Stimulated activated CD8-positive, alpha-beta memory T cell treated with anti-CD3 and anti-CD28 coated beads, Interleukin-7, amount 100 ng/mL, for 1 hour (primary cell): Measurements from ENCODE around the gene NR6A1.

Experiments used
- DNase-seq, 2 donors: peaks; one replicate each; pipeline ENCODE4 v3.0.0-alpha.2; 2020; ENCODE audit warnings: low read depth in 2 of 2

Gene NR6A1

DNA sequence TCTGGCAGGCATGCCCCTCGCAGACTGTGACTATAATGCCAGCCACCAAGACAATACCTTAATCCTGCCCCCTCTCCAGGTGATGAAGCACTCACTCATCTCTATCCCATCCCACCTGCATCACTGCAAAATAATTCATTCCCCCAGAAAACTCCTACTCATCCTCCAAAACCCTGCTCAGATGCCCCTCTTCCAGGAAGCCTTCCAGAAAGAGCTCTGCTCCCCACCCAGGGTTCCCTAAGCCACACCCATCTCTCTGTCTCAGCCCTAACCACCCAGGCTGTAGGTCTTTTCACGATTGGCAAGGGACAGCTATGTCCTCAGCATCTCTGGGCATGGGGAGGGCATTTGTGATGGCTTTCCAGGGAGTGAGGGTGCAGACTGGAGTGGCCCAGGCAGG is 281.1 kb downstream of the NR6A1 start:
- no peak for DNase-seq

DNA sequence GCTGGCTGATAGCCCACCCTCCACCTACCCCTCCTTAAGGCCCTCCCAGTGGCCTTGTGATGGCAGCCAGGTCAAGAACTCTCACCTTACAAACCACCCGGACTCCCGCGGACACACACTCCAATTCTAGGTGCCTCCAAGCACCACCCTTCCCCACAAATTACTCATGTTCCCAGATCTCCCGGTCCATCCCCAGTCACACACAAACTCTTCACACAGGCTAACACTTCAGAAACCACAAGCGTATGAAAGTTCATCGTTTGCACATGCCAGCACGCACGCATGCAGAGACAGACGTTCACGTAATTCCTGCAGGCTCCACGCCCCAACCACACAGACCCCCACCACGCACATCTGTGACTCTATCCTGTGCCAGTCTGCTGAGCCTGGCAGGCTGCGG is 281.9 kb downstream of the NR6A1 start:
- no peak for DNase-seq

DNA sequence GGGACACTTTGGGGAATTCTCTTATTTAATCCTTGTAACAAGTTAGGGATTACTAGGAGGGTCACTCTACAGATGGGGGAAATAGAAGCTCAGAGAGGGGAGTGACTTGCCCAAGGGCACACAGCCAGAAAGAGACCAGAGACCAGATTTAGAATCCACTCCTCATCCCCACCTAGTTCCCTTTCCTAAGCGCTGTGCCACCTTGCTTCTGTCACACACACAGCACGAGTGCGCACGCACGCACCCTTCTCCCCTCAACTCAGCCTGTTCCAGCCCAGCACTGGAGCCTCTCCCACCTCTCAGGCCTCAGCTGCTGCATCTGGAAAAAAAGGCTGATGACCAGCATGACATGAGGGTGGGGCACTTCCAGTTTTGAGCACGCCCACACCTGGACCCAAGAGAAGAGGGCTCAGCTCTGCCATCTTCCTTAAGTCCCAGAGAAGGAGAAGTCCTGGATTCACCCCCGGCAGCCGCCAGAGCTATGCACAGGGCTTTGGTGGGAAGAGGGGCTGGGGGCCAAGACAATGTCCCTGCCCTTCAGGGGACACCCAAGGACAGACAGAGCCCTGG is 282.4 kb downstream of the NR6A1 start:
- DNase-seq, result no peak

DNA sequence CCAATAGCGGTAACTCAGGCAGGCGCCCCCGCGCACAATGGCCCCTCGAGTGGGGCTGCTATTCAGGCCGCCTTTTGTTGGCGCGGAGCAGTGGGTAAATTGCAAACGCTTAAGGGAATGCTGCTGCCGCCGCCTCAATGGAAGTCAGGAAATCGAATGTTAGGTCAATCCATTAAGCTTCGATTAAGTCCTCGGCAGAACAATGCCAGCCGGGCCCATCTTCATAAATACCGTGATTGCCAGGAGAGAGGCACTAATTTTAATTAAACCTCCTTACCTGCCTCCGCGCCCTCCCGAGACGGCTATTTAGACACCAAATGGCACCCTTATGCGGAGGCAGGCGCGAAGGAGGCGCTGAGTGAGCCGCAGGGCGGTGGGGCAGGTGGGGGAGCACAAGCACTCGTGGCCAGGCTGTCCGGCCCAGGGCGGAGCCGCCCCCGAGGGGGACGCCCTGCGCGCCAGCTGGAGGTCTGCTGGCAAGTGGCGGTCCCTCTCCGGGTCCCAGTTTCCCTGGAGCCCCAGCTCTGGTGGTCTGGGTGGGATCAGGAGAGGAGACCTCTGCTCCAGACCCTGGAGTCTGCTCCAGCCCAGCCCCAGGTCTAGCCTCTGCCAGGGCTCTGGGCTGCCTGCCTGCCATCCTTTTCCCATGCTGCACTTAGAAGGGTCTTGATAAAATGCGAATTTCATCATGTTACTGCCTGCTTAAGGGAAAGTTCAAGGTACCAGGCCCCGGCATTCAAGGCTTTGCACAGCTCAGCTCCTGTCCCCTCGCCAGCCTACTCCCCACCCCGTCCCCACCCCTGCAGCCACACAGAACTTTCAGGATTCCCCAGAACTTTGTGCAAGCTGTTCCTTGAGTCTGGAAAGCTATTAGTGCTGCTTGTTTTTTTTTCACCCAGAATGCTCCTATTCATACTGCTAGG is 283.6 kb downstream of the NR6A1 start:
- DNase-seq, result no peak

DNA sequence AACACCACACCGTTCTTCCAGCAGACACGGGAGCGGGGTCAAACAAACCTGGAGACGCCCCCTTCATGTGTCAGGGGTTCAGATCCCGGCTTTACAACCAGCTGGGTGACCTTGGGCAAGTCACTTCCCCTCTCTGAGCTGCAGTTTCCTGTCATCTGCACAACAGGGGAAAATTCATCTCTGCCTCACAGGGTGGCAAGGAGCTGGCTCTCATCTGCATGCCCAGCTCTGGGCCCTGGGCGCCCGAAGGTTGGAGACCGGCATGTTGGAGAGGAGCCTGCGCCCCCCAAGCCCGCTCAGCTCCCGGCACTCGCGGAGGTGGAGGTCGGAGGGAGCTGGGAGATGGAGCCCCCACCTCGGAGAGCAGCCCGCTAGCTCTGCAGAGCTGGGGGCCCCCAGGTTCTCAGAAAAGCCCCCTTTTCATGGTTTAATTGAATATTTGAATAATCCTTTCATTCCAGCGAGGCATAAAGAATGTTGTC is 284.3 kb downstream of the NR6A1 start:
- DNase-seq, result no peak

DNA sequence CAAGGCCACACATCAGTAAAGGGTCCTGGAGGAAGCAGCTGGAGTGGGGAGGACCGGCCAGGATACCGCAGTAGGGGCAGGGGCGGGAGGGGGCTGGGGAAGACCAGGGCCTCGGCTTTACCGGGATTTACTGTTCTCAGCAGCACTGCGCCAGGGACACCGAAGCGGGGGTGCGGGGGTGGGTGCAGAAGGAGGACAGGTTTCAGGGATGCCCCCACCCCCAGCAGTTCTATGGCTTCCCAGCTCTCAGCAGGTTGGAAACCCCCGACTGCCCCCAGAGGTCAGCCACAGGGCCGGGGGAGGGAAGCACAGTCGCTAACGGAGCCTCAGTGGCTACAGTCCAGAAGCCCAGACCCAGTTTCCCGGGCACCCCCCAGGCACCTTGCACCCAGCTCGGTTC is 285.2 kb downstream of the NR6A1 start:
- DNase-seq, result no peak

DNA sequence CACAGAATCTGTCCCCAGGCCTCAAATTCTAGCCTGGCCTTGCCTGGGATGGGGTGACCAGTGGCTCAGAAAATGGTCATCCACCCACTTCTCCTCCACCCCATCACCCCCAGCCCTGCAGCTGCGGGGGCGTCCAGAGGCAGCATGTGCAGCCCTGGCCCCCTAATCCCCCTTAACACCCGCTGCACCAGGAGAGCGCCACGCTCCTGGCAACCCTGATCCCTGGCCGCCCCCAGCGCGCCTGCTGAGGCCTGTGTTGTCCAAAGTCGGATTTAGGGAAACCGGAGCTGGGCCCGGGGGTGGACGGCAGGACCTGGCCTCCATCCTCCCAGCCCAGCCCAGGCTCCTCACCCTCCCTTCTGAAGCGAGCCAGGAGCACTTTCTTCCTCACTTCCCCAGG is 285.9 kb downstream of the NR6A1 start:
- DNase-seq, result no peak

DNA sequence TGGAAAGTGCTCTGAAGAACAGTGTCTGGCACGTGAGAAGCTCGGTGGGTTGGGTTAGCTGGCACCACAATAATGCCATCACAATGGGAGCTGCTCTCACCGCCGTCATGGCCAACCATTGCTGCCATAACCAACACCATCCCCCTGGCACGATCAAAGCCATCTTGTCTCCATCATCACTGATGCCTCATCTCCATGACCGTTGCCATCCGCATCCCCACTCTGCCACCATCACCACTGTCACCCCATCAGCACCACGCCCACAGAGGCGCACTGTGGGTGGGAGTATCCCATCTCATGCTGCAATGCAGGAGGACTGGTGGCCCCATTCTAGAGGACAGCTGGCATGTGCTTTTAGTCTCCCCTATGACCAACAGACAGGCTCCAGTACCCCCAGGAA is 287.6 kb downstream of the NR6A1 start:
- no peak for DNase-seq

DNA sequence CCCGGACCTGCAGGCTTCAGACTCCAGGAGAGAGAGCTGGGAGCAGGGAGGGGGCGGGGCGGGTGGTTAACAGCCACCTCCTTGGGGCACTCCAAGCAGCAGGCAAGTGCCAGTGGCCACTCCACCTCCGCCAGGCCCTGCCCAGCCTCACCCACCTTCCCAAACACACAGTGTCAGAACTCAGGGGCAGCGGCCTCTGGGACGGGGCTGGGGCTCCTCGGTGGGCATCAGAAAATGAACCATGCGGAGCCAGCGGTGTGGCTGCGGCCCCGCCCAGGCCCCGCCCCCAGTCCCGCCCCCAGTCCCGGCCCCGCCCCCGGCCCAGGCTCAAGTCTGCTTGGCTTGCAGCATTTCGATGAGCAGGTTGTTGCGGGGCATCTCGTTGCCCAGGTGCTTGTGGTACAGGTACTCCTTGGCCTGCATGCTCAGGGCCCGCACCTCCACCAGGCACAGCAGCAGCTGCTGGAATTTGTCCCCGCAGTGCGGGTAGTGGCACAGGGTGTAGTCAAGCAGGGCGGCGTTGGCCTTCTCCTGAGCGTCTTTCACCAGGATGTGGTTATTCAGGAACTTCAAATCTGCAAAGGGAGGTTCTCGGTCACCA is 288.6 kb downstream of the NR6A1 start:
- DNase-seq, result no peak

DNA sequence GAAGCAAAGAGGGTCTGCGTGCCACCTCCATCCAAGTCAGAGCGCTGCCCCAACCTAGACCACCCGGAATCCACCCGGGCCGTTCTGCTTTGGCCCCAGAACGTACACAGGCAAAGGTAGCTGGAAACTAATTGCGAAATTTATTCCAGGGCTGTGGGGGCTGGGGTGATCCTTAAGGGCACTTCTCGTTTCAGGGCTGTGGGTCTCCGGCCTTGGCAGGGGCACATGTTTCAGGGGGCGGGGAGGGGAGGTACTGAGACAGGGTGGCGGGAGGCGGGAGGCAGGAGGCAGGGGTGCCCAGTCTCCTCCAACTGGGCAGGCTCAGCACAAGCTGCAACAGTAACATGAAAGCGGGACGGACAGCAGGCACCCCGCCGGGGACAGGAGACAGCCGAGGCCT is 290.0 kb downstream of the NR6A1 start:
- DNase-seq, result no peak

DNA sequence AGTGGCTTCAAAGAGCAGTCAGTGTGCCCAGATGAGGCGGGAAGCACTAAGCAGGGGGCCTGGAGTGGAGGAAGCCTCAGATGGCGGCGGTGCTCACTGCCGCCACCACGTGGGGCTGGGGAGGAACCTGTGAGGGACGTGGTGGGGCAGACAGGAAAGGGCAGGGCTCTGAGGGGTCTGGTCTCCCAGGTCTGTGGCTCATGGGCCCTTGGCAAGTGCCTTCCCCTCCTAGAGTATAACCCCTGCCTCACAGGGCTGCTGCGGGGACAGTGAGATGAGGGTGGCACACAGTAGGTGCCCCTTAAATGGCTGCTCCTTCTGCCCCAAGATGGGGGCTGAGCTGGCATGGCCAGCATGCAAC is 290.5 kb downstream of the NR6A1 start:
- no peak for DNase-seq

DNA sequence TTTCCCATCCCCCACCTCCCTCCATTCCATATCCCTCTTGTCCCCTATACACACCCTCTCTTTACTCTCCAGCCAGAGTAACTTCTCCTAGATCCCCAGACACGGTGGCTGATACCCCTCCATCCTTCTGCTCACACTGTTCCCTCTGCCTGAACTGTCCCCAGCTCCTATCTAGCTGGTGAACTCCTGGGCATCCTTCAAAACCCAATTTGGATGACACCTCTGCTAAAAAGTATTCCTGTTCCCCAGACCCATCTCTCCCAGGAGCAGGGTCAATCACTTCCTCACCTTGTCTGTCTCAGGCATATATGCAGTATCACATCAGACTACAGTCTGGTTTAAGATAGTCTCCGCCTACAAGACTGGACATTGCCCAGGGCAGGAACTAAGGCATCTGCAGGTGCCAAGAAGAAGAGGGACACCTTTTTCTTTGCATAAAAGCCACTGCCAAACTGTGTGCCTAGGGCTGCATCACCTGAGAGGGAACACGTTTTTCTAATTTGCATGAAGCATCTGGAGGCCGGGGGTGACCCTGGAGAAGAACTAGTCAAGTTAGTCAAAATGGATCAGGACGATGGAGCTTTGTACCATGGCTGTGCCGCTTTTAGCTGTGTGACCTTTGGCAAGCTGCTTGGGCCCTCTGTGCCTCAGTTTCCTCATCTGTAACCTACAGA is 291.0 kb downstream of the NR6A1 start:
- DNase-seq, result no peak

DNA sequence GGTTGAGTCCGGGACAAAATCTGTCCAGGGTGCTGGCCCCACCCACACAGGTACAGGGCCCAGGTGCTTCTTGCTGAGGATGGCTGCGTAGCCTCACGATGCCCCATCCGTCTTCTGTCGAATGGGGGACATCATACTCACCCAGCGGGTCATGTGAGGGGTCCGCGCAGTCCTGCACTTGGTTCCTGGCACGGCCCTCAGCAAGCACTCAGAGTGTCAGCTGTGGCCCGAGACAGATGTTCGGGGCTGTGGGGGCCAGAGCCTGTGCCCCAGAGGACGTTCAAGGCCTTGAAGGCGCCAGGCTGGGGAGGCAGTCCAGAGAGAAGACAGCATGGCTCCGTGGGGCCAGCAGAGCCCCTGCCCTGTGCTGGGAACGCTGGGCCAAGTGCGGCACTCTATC is 291.7 kb downstream of the NR6A1 start:
- DNase-seq, result no peak

DNA sequence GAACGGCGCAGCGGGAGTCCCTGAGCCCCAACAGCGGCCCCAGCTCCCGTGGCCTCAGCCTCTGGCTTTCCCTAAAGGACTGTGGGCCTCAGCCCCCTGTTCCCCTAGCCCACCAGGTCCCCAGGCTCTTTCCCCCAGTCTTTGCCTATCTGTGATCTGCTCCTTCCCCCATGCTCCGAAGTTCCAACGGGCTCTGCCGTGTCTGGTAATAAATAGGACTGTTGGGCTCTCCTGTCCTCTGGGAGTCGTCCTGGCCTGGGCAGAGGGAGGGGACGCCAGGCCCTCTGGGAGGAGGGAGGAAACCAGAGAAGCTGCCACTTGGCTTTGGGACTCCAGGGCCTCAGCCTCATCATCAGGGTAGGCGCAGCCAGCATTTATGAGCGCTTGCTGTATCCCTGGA is 292.8 kb downstream of the NR6A1 start:
- DNase-seq, result no peak

DNA sequence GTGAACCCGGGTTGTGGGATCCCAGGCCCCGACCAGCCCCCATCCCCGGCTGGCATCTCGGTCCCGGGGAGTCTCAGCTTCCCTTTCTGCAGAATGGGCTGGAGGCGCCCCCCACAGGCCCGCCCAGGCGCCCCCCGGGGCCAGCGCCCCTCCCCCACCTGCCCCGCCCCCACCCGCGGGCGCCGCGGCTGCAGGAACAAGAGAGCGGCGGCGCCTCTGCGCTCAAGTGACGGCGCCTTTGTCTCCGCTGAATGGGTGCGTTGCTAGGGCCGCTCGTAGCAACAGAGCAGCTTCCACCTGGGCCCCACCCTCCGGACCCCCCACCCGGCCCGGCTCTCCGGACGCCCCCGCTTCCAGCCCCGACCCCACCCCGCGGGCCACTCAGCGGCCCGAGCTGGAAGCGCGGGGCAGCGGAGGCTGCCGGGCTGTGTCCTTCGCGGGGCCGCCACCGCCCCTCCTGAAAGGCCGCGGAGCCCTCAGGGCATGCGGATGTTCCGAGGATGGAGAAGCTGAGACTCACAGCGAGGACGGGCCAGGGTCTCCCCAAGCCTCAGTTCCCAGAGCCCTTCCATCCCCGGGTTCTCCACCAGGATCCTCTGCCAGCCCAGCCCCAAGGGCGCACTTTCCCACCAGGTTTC is 293.3 kb downstream of the NR6A1 start:
- no peak for DNase-seq

DNA sequence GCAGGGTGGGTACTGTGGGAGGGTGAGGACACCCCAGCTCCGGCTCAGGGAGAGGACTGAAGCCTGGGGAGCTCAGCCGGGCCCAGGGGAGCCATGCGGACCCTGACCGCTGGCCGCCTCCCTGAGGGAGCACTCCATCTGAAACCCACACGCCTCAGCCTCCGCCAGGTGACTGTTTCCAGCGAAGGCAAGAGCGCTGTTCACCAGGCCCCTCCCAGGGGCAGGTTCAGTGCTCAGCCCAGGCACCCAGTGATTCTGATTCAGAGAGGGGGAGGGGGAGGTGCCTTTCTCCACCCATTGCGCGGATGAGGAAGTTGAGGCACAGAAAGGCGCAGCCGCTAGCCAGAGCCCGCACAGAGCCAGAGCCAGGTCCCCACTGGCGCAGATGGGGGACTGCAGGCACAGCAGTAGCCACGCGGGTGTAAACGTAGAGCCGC is 293.9 kb downstream of the NR6A1 start:
- no peak for DNase-seq

DNA sequence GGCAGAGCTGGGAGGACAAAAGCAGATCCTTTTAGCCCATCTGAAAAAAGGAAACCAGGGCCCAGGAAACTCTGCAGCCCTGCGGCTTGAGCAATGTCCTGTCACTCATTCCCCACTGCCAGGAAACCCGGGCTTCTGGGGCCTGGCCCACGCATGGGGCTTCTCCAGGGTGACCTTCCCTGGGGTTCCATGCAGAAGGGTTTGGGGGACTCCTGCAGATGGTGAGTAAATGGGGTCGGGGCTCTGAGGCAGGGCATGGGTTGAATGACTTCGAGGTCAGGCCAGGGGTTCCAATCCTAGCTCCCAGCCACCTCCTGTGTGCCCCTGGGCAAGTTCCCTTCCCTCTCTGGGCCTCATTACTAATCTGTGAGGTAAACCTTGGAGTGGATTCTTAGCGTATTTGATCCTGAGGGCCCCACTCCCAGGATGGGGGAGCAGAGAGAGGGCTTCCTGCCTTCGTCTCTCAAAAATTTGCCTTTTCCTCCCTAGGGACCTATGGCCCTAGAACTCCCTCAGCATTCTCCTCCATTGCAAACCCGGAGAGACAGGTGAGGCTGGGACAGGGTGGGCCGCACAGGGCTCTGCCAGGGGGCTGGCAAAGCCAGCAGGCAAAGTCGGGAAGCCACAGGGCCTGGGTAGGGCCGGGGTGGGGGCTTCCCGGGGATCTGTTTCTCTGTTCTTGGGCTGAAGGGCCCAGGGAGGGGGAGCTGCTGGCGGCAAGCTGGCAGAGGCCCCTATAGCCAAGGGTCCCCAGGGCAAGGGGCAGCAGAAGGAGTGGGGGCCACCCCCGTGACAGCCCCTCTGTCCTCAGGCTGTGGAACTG is 295.0 kb downstream of the NR6A1 start:
- no peak for DNase-seq

DNA sequence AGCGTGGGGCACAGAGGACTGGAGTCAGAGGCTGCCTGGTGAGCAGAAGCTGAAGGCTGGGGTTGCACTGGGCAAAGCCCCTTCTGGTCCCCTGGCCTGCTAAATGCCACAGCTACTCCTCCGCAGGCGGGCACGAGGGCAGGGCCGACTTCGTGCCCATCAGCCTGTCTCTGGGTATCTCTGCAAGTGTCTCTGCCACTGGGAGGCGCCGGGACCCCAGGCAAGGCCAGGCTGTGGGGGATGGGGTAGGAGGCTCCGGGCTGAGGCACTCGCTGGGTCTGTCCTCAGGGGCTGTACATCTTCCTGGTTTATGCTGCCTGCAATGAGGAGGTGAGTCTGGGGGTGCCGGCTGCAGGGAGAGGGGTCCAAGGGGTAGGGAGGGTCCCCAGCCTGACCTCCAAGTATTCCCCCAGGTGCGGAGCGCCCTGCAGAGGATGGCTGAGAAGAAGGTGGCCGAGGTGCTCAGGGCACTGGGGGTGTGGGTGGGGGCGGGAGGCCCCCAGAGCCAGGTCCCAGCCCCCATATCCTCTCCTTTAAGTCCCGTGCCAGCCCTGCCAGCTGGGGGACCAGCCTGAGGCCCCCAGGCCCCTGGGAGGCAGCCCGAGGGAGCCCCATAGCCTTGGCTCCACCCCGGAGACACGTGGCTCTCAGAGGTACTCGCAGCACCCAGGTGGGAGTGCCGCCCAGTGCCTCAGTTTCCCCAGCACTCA is 295.8 kb downstream of the NR6A1 start:
- no peak for DNase-seq

DNA sequence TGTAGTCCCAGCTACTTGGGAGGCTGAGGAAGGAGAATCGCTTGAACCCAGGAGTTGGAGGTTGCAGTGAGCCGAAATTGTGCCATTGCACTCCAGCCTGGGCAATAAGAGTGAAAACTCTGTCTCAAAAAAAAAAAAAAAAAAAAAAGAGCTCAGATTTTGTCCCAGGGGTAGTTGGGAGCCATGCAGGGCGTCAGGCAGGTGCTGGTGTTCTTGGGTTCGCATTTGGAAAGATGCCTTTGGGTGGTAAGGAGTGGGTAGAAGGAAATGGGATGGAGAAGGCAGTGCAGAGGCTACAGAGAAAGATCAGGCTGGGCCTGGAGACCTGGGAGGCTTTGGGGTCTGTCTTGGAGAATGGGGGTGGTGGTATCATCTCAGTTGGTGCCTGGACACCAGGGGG is 297.0 kb downstream of the NR6A1 start:
- DNase-seq, result no peak

DNA sequence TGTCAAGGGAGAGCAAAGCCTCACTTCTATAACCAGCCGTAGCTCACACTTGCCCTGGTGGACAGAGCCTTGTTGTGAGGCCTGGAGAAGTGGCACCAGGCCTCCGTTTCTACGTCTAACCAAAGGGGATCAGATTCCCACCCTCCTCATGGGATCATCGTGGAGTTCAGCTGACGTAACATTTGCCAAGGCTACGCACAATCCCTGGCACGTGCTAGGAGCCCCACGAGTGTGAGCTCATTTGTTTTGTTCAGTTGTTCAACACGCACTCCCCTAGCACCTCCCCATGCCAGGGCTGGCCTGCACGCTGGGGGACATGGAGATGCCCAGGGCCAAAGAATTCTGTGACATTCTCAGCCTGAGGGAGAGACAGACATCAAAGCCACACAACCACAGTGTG is 297.8 kb downstream of the NR6A1 start:
- no peak for DNase-seq
